Hematopoietic multipotent progenitor cell treated with erythropoietin and hydrocortisone succinate and interleukin-3 and kit ligand, for 4 days (in vitro differentiated cells): Measurements from ENCODE around the gene DERL3.
"Not testable (repeated sequence)": the region's sequence is repeated elsewhere in the genome, so short reads cannot be mapped to it uniquely, and the experiment has no call there.

Source experiments
- DNase-seq: peaks from one replicate; pipeline ENCODE4 v3.0.0-alpha.2; 2015

The DERL3 gene

DNA sequence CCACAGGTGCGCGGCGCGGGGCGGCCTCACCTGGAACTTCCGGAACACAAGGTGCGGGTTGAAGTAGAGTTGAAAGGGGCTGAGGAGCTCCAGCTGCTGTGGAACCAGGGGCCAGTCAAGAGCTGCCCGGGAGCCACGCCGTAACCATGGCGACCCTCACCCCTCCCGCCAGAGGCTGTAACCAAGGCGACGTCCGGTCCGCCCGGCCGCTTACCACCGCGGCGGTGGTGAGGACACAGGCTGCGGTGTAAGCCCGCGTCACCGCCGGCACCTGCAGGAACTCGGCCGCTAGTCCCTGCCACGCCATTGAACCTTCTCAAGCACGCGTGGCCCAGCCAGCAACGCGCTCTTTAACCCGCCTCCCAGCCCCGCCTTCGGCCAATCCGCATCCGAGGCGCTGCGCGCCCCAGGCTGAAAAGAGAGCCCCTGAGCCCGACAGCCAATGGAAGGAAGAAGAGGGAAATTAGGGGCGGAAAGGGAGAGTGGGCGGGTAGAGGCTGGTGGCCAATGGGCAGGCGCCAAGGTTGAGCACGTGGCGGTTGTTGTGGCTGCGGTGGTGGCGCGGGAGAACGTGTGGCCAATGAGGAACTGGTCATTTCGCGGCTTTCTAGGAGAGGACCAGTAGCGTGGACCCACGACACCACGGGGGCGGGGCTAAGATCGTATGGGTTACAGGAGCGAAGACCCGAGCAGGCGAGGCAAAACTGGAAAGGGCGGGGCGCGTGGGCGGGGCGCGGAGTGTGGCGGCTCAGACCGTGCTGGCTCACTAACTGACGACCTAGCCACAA lies at the start of gene DERL3:
Gene DERL3, minus strand, starts transcription at position 326 of the 788 bp plus-strand sequence. Its CDS starts 19 bp downstream, at position 307.
- DNase-seq = peak; percentile 100

- DNase-seq = no peak
These were observed 45.3 kb upstream of the DERL3 start for GRCh38 chr22:23884140-23884539.

GRCh38 chr22:23883658-23884057 lies 44.9 kb upstream of the DERL3 start:
- no peak for DNase-seq

GRCh38 chr22:23882370-23882769 lies 43.6 kb upstream of the DERL3 start:
- DNase-seq = no peak

DNA sequence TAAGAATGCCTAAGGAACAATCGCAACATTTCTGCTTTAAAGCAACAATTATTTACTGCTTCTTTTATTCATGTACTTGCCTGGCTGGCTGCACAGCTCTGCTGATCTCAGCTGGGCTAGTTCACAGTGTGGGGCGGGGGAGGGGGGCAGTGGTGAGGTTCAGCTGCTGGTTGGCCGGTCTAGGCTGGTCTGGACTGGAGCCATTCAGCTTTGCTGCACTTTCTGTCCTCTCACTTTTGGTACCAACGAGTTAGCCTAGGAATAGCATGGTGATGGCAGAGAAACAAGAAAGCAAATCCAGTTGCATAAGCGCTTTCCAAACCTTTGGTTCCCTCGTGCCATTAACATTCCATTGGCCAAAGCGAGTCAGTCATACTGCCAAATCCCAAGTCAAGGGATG lies 39.4 kb upstream of the DERL3 start:
- no peak for DNase-seq

DNA sequence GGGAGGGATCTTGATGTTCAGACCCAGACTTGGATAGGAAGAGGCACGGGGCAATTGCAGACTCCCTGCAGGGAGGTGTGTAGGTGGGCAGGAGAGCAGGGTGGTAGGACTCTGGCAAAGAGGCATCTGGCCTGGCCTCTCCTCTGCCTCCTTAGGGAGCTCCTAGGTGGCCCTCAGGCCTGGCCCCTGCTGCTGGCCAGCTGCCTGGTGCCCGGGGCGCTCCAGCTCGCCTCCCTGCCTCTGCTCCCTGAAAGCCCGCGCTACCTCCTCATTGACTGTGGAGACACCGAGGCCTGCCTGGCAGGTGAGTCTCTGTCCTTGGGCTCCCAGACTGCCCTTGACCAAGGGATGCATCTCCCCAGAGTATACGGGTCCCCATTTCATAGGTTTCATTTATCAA lies 38.8 kb upstream of the DERL3 start:
- no peak for DNase-seq

GRCh38 chr22:23875801-23876200 lies 37.0 kb upstream of the DERL3 start:
- DNase-seq = no peak

DNA sequence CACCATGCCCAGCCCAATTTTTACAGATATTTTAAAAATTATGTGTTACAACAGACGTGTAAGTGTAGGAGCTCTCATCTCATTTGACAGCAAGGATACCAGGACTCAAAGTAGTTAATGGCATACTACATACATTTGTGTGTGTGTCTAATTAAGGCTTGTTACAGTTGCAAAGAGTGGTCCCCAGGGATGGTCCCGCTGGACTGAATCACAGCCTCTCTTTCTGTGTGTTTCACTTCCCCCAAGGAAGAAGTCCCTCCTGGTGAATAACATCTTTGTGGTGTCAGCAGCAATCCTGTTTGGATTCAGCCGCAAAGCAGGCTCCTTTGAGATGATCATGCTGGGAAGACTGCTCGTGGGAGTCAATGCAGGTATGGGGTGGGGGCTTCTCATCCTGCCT lies 36.1 kb upstream of the DERL3 start:
- DNase-seq = no peak

DNA sequence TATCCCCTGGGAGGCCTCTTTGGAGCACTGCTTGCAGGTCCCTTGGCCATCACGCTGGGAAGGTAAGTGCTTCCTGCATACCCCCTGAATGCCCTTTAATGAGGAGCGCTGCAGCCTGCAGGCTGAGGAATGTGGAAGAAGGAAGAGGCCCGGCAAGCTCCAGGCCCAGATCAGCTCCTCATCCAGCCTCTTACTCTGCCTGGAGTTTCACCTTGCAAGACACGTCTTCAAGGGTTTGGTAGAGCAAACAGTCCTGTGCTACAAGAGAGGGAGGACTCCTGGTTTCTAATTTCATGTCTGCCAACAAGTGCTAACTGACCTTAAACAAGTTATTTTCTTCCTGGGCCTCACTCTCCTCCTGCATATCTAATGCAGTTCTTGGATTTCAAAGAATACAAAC lies 29.8 kb upstream of the DERL3 start:
- DNase-seq = no peak

- DNase-seq = not testable (repeated sequence)
These were observed 25.8 kb upstream of the DERL3 start for GRCh38 chr22:23864499-23865154.

DNA sequence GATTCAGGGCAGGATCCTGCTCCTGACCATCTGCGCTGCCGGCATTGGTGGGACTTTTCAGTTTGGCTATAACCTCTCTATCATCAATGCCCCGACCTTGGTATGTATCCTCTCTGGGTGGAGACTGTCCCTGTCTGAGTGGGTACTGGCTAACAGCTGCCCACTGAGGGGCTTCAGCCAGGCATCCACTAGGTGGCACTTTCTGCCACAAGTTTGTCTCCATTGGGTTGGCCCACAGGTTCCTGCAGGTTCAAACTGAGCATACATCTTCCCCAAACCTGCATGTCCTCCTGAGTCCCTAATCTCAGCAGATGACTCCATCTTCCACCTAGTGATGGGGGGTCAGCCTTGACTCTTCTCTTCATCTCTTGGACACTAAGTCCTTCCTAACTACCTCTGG lies 23.3 kb upstream of the DERL3 start:
- peak; percentile 84 for DNase-seq

- not testable (repeated sequence) for DNase-seq
These were observed 21.4 kb upstream of the DERL3 start for GRCh38 chr22:23860187-23860586.

DNA sequence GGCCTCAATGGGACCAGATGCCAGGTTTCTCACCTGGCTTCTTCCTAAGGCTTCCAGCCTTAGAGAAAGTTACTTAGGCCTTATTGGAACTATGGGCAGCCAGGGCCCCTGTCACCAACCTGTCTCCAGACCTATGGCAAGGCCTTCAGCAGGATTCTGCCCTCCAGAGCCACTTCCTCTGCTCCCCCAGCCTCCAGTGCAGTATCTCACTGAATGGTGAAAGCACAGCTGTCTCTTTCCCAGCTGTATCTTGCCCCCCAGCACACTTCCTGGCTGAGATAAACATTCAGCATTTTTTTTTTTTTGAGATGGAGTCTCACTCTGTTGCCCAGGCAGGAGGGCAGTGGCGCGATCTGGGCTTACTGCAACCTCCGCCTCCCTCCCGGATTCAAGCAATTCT lies 20.4 kb upstream of the DERL3 start:
- DNase-seq = peak; percentile 35

DNA sequence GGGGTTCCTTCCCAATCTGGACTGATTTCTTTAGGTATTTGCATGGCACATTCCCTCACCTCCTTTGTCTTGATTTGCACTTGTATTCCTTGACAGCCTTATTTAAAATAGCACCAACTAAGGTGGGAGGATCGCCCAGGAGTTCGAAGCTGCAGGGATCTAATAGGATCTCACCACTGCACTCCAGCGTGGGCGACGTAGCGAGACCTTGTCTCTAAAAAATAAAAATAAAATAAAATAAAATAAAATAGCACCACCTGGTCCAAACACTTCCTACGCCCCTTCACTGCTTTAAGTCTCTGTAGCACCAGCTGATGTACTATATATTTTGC lies 19.6 kb upstream of the DERL3 start:
- no peak for DNase-seq

GRCh38 chr22:23857606-23858483 lies 19.0 kb upstream of the DERL3 start, which contains the start of gene SLC2A11:
Gene SLC2A11 (plus strand): TSS chr22:23857875. CDS start chr22:23858000, 125 bp downstream.
- DNase-seq = peak; percentile 99

DNA sequence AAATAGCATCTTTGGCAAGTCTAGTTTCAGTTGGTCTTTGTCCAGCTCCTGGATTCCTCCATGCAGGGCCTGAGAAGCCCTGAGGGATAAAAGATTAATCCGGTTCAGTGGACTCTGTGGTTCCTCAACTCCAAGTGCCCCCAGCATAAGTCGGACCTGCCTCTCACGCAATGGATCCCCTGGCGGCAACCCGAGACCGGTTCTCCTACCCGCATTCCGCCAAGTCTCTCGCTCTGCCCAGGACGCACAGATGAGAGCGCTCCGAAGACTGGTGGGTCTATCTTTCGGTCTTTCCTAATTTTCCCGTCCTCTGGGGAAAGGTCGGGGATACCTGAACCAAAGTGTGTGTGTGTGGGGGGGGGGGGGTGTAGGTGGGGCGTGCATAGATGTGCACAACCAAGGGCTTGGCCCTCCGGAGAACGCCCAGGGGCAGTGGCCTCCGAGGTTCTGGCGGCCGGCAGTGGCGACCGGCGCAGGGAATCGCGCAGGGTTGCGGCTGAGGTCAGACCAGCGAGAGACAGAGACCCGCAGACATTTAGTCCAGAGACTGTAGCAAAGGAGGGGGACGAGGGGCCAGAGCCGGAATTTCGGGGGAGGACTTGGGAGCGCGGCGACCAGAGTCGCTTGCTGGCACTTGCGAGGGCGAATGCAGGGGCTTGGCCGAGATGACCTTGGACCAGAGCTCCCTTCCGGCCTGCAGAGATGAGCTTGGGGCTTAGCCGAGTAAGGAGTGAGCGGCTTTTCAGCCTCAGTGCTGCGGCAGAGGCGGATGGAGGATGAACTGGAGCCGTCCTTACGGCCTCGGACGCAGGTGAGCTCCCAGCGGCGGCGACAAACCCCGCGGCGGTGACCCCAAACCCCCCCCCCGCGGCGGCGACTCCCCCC lies 18.2 kb upstream of the DERL3 start:
- peak; percentile 70 for DNase-seq

GRCh38 chr22:23850136-23850611 lies 11.4 kb upstream of the DERL3 start:
- DNase-seq = no peak

GRCh38 chr22:23849009-23850006 lies 10.5 kb upstream of the DERL3 start:
- peak; percentile 85 for DNase-seq

- DNase-seq = no peak
These were observed 9.4 kb upstream of the DERL3 start for GRCh38 chr22:23847991-23848864.
